GM18867 (cell line): ENCODE results near the gene PAPPA.
A peak's percentile ranks its signal among the peaks of the same experiment; 100 is the strongest.

Experiments
- ATAC-seq: cut with Tn5 transposase; IDR thresholded peaks from one replicate; pipeline ENCODE4 v1.9.1; 2021; ENCODE audit warnings: mild to moderate bottlenecking, moderate library complexity; ENCODE audit not compliant: unreplicated experiment

The PAPPA gene

GRCh38 chr9:116370556-116370955 lies 217.0 kb downstream of the PAPPA start:
- ATAC-seq, result no peak

- ATAC-seq, result no peak
Measured at GRCh38 chr9:116372081-116372673, 218.6 kb downstream of the PAPPA start.

- ATAC-seq, result no peak
Measured at GRCh38 chr9:116372786-116373185, 219.2 kb downstream of the PAPPA start.

GRCh38 chr9:116377179-116377798 lies 223.7 kb downstream of the PAPPA start:
- ATAC-seq, result no peak

- no peak for ATAC-seq
Measured at GRCh38 chr9:116378873-116379272, 225.3 kb downstream of the PAPPA start.

GRCh38 chr9:116379821-116380220 lies 226.2 kb downstream of the PAPPA start:
- no peak for ATAC-seq

- peak; percentile 67 for ATAC-seq
Measured at GRCh38 chr9:116380496-116380995, 227.0 kb downstream of the PAPPA start.

- no peak for ATAC-seq
Measured at GRCh38 chr9:116381350-116381749, 227.8 kb downstream of the PAPPA start.

GRCh38 chr9:116382053-116382452 lies 228.5 kb downstream of the PAPPA start:
- no peak for ATAC-seq

GRCh38 chr9:116383133-116383532 lies 229.5 kb downstream of the PAPPA start:
- ATAC-seq, result no peak

GRCh38 chr9:116383936-116384335 lies 230.3 kb downstream of the PAPPA start:
- no peak for ATAC-seq

- ATAC-seq, result peak; percentile 38
Measured at GRCh38 chr9:116387934-116388698, 234.5 kb downstream of the PAPPA start.

- ATAC-seq, result no peak
Measured at GRCh38 chr9:116389541-116390302, 236.1 kb downstream of the PAPPA start.

GRCh38 chr9:116390303-116391228 lies 237.0 kb downstream of the PAPPA start:
- peak; percentile 85 for ATAC-seq

- peak; percentile 1 for ATAC-seq
Measured at GRCh38 chr9:116391306-116391900, 237.8 kb downstream of the PAPPA start.

- ATAC-seq, result no peak
Measured at GRCh38 chr9:116393198-116393597, 239.6 kb downstream of the PAPPA start.

GRCh38 chr9:116394070-116394469 lies 240.5 kb downstream of the PAPPA start:
- no peak for ATAC-seq

- ATAC-seq, result no peak
Measured at GRCh38 chr9:116394894-116395698, 241.5 kb downstream of the PAPPA start.

GRCh38 chr9:116395699-116396037 lies 242.1 kb downstream of the PAPPA start:
- ATAC-seq, result no peak
